CD1c-positive myeloid dendritic cell (primary cell): ENCODE measurements around the gene OR4D10.

ENCODE experiments used
- DNase-seq: peaks from one replicate; pipeline ENCODE4 v3.0.0-alpha.2; 2016; ENCODE audit errors: extremely low spot score

The OR4D10 gene

DNA sequence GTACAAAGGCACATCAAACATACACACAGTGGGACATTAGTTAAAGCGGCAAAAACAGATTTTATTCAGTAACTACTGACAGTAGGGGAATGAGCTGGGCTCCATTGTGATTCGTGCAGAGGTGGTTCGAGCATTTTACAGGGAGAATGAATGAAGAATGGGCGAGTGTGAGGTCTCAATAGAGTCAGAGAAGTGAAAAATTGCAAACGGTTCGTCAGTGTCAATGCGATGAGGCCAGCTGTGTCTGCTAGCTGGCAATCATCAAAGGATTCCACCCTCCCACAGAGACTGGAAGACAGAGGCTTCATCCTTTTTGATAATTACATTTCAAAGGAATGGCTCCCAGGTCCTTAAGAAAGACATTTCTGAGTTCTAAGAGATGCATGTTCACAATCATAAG, 55.6 kb downstream of the OR4D10 start:
- DNase-seq = no peak
